ENCODE measurements around the gene SDK1.

Gene SDK1

DNA sequence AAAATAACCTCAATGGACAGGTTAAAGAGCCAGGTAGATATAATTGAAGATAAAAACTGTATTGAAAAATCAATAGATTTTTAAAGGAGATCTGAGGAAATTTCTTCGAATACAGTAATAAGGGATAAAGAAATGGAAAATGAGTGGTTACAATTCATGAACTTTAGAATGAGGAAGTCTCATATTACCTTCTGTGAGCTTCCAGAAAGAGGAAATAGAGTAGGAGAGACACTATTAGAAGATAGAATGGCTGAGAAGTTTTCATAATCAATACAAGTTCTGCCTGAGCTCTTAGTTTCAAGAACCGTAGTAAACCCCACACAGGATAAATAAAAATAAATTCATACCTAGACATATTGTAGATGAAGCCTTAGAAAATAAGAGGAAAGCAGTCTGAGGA, 11.5 kb downstream of the SDK1 start:
- no peak for TF ChIP-seq CTCF (IDR thresholded peaks at IDR 0.05; ENCODE audit: low read depth, low read length)

GRCh38 chr7:3318874-3319273, 17.8 kb downstream of the SDK1 start:
- no peak overlapping the region for H3K4me3 ChIP-seq (ENCODE audit: low read depth, low read length)
- no peak for TF ChIP-seq CTCF (IDR thresholded peaks at IDR 0.05; ENCODE audit: low read depth, low read length)

More for the DNA sequence above, 11.5 kb downstream of the SDK1 start:
- H3K4me3 ChIP-seq (ENCODE audit: low read depth, low read length), result no peak overlapping the region

DNA sequence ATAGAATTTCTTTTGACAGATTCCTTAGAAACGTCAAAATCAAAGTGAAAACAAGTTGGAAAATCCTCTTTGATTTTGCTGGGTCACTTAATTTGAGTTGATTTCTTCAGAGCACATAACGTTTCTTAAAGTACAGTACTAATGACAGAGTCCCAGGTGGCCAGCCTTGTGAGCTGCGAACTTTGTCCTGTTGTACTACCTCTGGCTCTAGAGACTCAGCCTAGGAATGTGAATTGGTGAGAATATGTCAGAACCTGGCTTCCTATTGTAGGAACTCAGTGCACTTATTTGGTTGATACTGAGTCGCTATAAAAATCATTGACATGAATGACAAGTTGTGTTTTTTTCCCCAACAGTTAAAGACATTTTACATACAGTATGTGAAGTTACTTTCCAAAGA, 20.2 kb downstream of the SDK1 start:
- H3K4me3 ChIP-seq (ENCODE audit: low read depth, low read length), result no peak overlapping the region
- TF ChIP-seq CTCF (IDR thresholded peaks at IDR 0.05; ENCODE audit: low read depth, low read length), result no peak

DNA sequence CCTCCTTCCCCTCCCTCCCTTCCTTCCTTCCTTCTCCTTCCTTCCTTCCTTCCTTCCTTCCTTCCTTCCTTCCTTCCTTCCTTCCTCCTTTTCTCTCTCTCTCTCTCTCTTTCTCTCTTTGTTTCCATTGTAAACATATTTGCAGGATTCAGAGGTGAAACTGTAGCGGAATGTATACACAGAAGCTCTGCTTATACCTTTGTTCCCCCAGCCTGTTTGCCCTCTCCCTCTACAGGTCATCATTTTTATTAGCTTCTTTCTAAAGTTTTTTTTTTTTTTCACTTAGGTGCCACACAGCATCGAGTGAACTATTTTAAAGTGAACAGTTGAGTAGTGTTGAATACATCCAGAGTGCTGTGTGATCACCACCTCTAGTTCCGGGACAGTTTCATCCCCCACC, 20.7 kb downstream of the SDK1 start:
- TF ChIP-seq CTCF (IDR thresholded peaks at IDR 0.05; ENCODE audit: low read depth, low read length), result no peak
- H3K4me3 ChIP-seq (ENCODE audit: low read depth, low read length), result no peak overlapping the region

DNA sequence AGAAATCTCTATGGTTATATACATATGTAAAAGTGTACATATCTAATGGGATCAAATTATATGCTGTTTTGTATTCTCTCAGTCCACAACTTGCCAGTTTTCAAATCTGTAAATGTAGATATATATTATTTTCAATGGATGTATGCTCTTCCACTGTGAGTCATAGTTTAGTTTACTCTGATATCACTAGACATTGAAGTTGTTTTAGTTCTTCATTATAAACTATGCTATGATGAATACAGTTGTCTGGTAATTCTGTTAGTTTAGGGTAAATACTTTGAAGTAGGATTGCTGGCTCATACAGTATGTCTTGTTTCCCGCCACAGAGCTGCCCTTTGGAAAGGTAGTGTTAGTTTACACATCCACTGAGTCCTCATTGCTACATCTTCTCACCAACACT, 25.2 kb downstream of the SDK1 start:
- TF ChIP-seq CTCF (IDR thresholded peaks at IDR 0.05; ENCODE audit: low read depth, low read length), result no peak

GRCh38 chr7:3327099-3327498, 26.0 kb downstream of the SDK1 start:
- no peak for TF ChIP-seq CTCF (IDR thresholded peaks at IDR 0.05; ENCODE audit: low read depth, low read length)
- H3K4me3 ChIP-seq (ENCODE audit: low read depth, low read length), result no peak overlapping the region

More for the DNA sequence above, 25.2 kb downstream of the SDK1 start:
- H3K4me3 ChIP-seq (ENCODE audit: low read depth, low read length), result no peak overlapping the region

DNA sequence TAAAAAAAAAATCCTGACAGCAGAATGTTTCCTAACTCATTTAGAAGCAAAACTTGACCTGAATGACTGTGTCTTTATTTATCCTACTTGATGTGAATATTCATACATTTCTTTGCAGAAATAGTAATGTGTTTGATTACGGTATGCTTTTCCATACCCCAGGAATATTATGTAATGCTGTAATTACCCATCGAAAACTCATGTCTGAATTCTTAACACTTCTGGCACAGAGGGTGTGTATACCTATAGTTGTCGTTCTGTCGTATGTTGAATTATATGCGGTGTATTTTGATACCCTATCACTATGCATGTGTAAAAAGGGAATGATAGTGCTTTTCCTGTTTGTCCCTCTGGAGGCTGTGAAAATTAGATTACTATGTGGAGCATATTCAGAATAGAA, 26.6 kb downstream of the SDK1 start:
- no peak for TF ChIP-seq CTCF (IDR thresholded peaks at IDR 0.05; ENCODE audit: low read depth, low read length)
- H3K4me3 ChIP-seq (ENCODE audit: low read depth, low read length), result no peak overlapping the region

Data from WI38 (cell line).